Neutrophil (primary cell): ENCODE measurements around the gene TFDP1.

Source experiments
- H3K27ac ChIP-seq: fragments of 200-600 bp; sonication (generic); 2 replicates; pipeline ENCODE4 v1.5.1; 2016; ENCODE audit warnings: mild to moderate bottlenecking, moderate library complexity
- H3K27me3 ChIP-seq: fragments of 200-600 bp; sonication (generic); 2 replicates; pipeline ENCODE4 v1.6.0; 2016; ENCODE audit warnings: mild to moderate bottlenecking
- H3K36me3 ChIP-seq: fragments of 200-600 bp; sonication (generic); 2 replicates; pipeline ENCODE4 v1.5.1; 2017
- H3K4me1 ChIP-seq, 2 experiments: fragments of 200-600 bp in 1 of 2; sonication (generic) in 1 of 2; 1 replicate in 1 of 2; 2 replicates in 1 of 2; pipeline versions ENCODE4 v1.5.1 to v1.6.1; 2013 to 2016; ENCODE audit warnings: low read depth in 1 of 2, low read length in 1 of 2, mild to moderate bottlenecking in 1 of 2, moderate library complexity in 1 of 2; ENCODE audit not compliant: control insufficient read depth in 1 of 2, insufficient read depth in 1 of 2
- H3K4me3 ChIP-seq, 2 experiments: fragments of 200-600 bp in 1 of 2; sonication (generic) in 1 of 2; 1 replicate in 1 of 2; 2 replicates in 1 of 2; pipeline ENCODE4 v1.5.1; 2013 to 2016; ENCODE audit warnings: low read depth in 1 of 2, low read length in 1 of 2, mild to moderate bottlenecking in 1 of 2, moderate library complexity in 1 of 2
- H3K9me3 ChIP-seq: fragments of 200-600 bp; sonication (generic); 2 replicates; pipeline ENCODE4 v1.5.1; 2016
- CTCF ChIP-seq: fragments of 200-600 bp; sonication (generic); IDR thresholded peaks from 2 replicates; pipeline ENCODE4 v1.5.1; 2016; ENCODE audit warnings: antibody characterized with exemption

Gene TFDP1

DNA sequence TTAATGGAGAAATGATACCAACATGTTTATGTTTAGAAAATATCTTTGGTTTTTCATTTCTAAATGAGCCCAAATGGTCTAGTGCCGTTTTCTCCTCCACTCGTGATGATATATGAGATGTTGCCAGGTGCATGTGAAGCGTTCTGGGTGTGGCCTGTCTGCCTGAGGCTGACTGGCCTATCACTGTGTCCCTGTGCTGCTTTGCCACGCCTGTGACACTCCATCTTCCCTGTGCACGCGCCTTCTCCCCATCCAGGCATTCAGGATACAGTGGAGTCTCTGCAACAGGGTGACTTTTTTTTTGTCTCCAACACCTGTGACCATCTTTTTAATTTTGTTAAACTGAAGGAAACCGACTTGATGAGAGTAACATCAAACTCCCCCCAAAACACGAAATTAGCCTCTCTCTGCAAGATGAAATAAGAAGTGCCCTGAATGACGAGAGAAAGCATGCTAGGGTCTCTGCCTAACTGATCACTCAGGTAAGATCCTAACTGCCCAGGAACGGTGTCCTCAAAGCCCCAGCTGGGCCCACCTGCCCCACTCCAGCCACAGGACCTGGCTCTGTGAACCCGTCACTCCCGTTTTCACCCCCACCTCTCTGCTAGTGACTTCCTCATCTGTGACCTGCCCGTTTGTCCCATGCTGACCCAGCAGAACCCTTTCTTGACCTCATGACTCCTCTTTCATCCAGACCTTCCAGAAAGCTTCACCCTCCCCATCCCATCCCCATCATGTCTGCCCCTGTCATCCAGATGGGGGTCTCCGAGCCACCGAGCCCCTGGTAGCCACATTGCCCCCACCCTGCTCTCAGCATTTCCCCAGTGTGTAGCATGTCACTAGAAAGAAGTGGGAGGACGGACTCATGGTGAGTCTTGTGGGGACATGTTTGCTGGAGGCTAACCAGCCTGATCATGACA is 33.2 kb upstream of the TFDP1 start:
- Histone ChIP-seq H3K4me1 (peaks cover 0 to 11% of the 10 kb centered on the region in 2 experiments), H3K36me3 (peaks cover 74% of the 10 kb centered on the region), H3K4me3 (no peak overlapping the region), H3K27me3 (no peaks in the 10 kb centered on the region), H3K9me3 (no peaks in the 10 kb centered on the region), H3K27ac (no peak overlapping the region)
- TF ChIP-seq CTCF, result no peak

DNA sequence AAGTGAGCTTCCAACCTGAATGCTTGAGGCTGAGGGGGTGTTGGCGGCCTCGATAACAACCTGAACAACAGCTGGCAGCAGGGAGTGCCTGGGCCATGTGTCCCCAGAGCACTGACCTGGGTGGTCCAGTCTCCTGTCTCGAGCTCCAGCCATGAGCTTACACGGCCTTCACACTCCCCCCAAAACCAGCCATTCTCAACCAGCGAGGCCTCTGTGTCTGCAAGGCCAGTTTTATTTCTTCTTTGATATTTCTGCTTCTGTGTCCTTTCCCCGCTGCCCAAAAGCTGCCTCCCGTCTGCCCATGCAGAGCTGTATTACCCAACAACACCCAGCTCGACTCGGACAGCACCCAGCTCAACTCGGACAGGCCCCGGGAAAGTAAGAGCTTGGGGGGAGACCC is 32.5 kb upstream of the TFDP1 start:
- no peaks in the 10 kb centered on the region for H3K27me3 ChIP-seq
- peaks cover 67% of the 10 kb centered on the region for H3K36me3 ChIP-seq
- H3K4me3 ChIP-seq, result no peak overlapping the region
- no peak for TF ChIP-seq CTCF
- H3K9me3 ChIP-seq, result no peaks in the 10 kb centered on the region
- H3K27ac ChIP-seq, result no peak overlapping the region
- H3K4me1 ChIP-seq, result peaks cover 0 to 11% of the 10 kb centered on the region in 2 experiments

DNA sequence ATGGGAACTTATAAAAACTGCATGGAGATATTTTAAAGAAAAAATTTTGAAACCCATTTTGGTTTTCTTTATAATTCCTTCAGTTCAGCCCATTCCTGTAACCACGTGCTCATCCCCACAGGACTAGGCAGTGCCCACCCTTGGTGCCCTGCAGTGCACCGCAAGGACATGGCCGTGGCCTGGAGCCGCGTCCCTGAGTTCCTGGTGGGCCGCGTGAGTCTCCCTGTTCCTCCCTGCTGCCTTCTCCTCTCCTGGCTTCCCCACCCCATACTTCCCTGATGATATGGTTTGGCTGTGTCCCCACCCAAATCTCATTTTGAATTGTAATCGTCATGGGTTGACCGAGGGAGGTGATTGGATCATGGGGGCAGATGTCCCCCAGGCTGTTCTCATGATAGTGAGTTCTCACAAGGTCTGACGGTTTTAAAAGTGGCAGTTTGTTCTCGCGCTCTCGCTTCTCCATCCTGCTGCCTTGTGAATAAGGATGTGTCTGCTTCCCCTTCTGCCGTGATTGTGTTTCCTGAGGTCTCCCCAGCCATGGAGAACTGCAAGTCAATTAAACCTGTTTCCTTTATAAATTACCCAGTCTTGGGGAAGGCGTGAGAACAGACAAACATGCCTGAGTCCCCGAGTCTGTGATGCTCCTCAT is 31.6 kb upstream of the TFDP1 start:
- no peak overlapping the region for H3K27ac ChIP-seq
- no peak for TF ChIP-seq CTCF
- no peak overlapping the region for H3K4me3 ChIP-seq
- no peaks in the 10 kb centered on the region for H3K27me3 ChIP-seq
- H3K4me1 ChIP-seq, result peaks cover 0 to 11% of the 10 kb centered on the region in 2 experiments
- peaks cover 60% of the 10 kb centered on the region for H3K36me3 ChIP-seq
- no peaks in the 10 kb centered on the region for H3K9me3 ChIP-seq

- Histone ChIP-seq H3K27me3 (no peaks in the 10 kb centered on the region), H3K4me3 (no peak overlapping the region), H3K36me3 (peaks cover 52% of the 10 kb centered on the region), H3K4me1 (peaks cover 0 to 11% of the 10 kb centered on the region in 2 experiments), H3K27ac (no peak overlapping the region), H3K9me3 (no peaks in the 10 kb centered on the region)
- TF ChIP-seq CTCF, result no peak
Measured at GRCh38 chr13:113553511-113554332, 30.8 kb upstream of the TFDP1 start.

GRCh38 chr13:113554333-113554700 is 30.2 kb upstream of the TFDP1 start:
- no peaks in the 10 kb centered on the region for H3K27me3 ChIP-seq
- H3K36me3 ChIP-seq, result peaks cover 46% of the 10 kb centered on the region
- H3K9me3 ChIP-seq, result no peaks in the 10 kb centered on the region
- H3K27ac ChIP-seq, result no peak overlapping the region
- TF ChIP-seq CTCF, result no peak
- H3K4me1 ChIP-seq, result peaks cover 0 to 11% of the 10 kb centered on the region in 2 experiments
- H3K4me3 ChIP-seq, result no peak overlapping the region
